Activated naive CD8-positive, alpha-beta T cell treated with anti-CD3 and anti-CD28 coated beads for 36 hours (primary cell): Measurements from ENCODE around the gene RNF223. TPM values are rescaled to one million over a fixed set of nuclear protein-coding genes. Genes with fewer than 3 reads are reported as not detected.

ENCODE experiments used
- DNase-seq: peaks from one replicate; pipeline ENCODE4 v3.0.0; 2021
- H3K27ac Mint-ChIP-seq: one replicate; pipeline ENCODE4 v1.8.0; 2022; ENCODE audit warnings: mild to moderate bottlenecking, moderate library complexity, mixed read lengths
- H3K27me3 Mint-ChIP-seq: one replicate; pipeline ENCODE4 v1.8.0; 2022; ENCODE audit warnings: mild to moderate bottlenecking, mixed read lengths
- H3K36me3 Mint-ChIP-seq: one replicate; pipeline ENCODE4 v1.8.0; 2021; ENCODE audit warnings: mild to moderate bottlenecking, mixed read lengths
- H3K4me1 Mint-ChIP-seq: one replicate; pipeline ENCODE4 v1.8.0; 2021; ENCODE audit warnings: mixed read lengths
- H3K4me3 Mint-ChIP-seq: one replicate; pipeline ENCODE4 v1.8.0; 2022; ENCODE audit warnings: mild to moderate bottlenecking, moderate library complexity, mixed read lengths
- H3K9me3 Mint-ChIP-seq: one replicate; pipeline ENCODE4 v1.8.0; 2022; ENCODE audit warnings: mixed read lengths
- total RNA-seq, 2 experiments: library from RNA; stranded (reverse); gene quantifications; one replicate each; pipeline ENCODE4 v1.2.3, GENCODE V29; 2021

RNF223 gene
- total RNA-seq, 2 experiments from 2014 or later: not detected

GRCh38 chr1:1054099-1054700 lies 19.9 kb downstream of the RNF223 start:
- no peaks in the 10 kb centered on the region for H3K9me3 Mint-ChIP-seq
- no peak for DNase-seq
- no peak overlapping the region for H3K4me3 Mint-ChIP-seq
- peaks cover 10% of the 10 kb centered on the region for H3K4me1 Mint-ChIP-seq
- peaks cover 4% of the 10 kb centered on the region for H3K36me3 Mint-ChIP-seq
- H3K27me3 Mint-ChIP-seq: peaks cover 18% of the 10 kb centered on the region
- no peak overlapping the region for H3K27ac Mint-ChIP-seq

- no peaks in the 10 kb centered on the region for H3K9me3 Mint-ChIP-seq
- no peak overlapping the region for H3K27ac Mint-ChIP-seq
- peaks cover 14% of the 10 kb centered on the region for H3K27me3 Mint-ChIP-seq
- H3K4me3 Mint-ChIP-seq: no peak overlapping the region
- H3K4me1 Mint-ChIP-seq: peaks cover 7% of the 10 kb centered on the region
- H3K36me3 Mint-ChIP-seq: peaks cover 4% of the 10 kb centered on the region
- no peak for DNase-seq
These were observed 20.4 kb downstream of the RNF223 start for GRCh38 chr1:1053682-1054081.

GRCh38 chr1:1053022-1053421 lies 21.1 kb downstream of the RNF223 start:
- Mint-ChIP-seq H3K4me3 (no peak overlapping the region), H3K4me1 (peaks cover 2% of the 10 kb centered on the region), H3K27me3 (peaks cover 8% of the 10 kb centered on the region), H3K36me3 (peaks cover 4% of the 10 kb centered on the region), H3K9me3 (no peaks in the 10 kb centered on the region), H3K27ac (no peak overlapping the region)
- DNase-seq: no peak

- no peaks in the 10 kb centered on the region for H3K27me3 Mint-ChIP-seq
- DNase-seq: no peak
- peaks cover 2% of the 10 kb centered on the region for H3K4me1 Mint-ChIP-seq
- no peak overlapping the region for H3K27ac Mint-ChIP-seq
- H3K36me3 Mint-ChIP-seq: peaks cover 4% of the 10 kb centered on the region
- no peaks in the 10 kb centered on the region for H3K9me3 Mint-ChIP-seq
- no peak overlapping the region for H3K4me3 Mint-ChIP-seq
These were observed 21.9 kb downstream of the RNF223 start for GRCh38 chr1:1052003-1052840.

- H3K27me3 Mint-ChIP-seq: no peaks in the 10 kb centered on the region
- H3K27ac Mint-ChIP-seq: no peak overlapping the region
- peaks cover 2% of the 10 kb centered on the region for H3K4me1 Mint-ChIP-seq
- DNase-seq: no peak
- H3K9me3 Mint-ChIP-seq: no peaks in the 10 kb centered on the region
- H3K4me3 Mint-ChIP-seq: no peak overlapping the region
- H3K36me3 Mint-ChIP-seq: peaks cover 4% of the 10 kb centered on the region
These were observed 22.8 kb downstream of the RNF223 start for GRCh38 chr1:1051127-1051810.

- H3K36me3 Mint-ChIP-seq: peaks cover 4% of the 10 kb centered on the region
- H3K27ac Mint-ChIP-seq: no peak overlapping the region
- H3K4me3 Mint-ChIP-seq: no peak overlapping the region
- no peaks in the 10 kb centered on the region for H3K4me1 Mint-ChIP-seq
- no peaks in the 10 kb centered on the region for H3K9me3 Mint-ChIP-seq
- DNase-seq: no peak
- no peaks in the 10 kb centered on the region for H3K27me3 Mint-ChIP-seq
These were observed 23.5 kb downstream of the RNF223 start for GRCh38 chr1:1050577-1051052.

GRCh38 chr1:1049318-1050165 lies 24.6 kb downstream of the RNF223 start:
- Mint-ChIP-seq H3K4me1 (no peaks in the 10 kb centered on the region), H3K27me3 (no peaks in the 10 kb centered on the region), H3K9me3 (no peaks in the 10 kb centered on the region), H3K4me3 (no peak overlapping the region), H3K27ac (no peak overlapping the region), H3K36me3 (peaks cover 4% of the 10 kb centered on the region)
- no peak for DNase-seq

GRCh38 chr1:1048765-1049164 lies 25.3 kb downstream of the RNF223 start:
- no peaks in the 10 kb centered on the region for H3K27me3 Mint-ChIP-seq
- no peak overlapping the region for H3K4me3 Mint-ChIP-seq
- H3K9me3 Mint-ChIP-seq: no peaks in the 10 kb centered on the region
- H3K4me1 Mint-ChIP-seq: no peaks in the 10 kb centered on the region
- no peak for DNase-seq
- no peak overlapping the region for H3K27ac Mint-ChIP-seq
- H3K36me3 Mint-ChIP-seq: peaks cover 4% of the 10 kb centered on the region

GRCh38 chr1:1047963-1048362 lies 26.1 kb downstream of the RNF223 start:
- H3K9me3 Mint-ChIP-seq: no peaks in the 10 kb centered on the region
- no peak for DNase-seq
- no peak overlapping the region for H3K4me3 Mint-ChIP-seq
- H3K27ac Mint-ChIP-seq: no peak overlapping the region
- H3K4me1 Mint-ChIP-seq: no peaks in the 10 kb centered on the region
- H3K36me3 Mint-ChIP-seq: peaks cover 7% of the 10 kb centered on the region
- H3K27me3 Mint-ChIP-seq: no peaks in the 10 kb centered on the region

GRCh38 chr1:1047407-1047806 lies 26.7 kb downstream of the RNF223 start:
- Mint-ChIP-seq H3K4me3 (no peak overlapping the region), H3K36me3 (peaks cover 7% of the 10 kb centered on the region), H3K9me3 (no peaks in the 10 kb centered on the region), H3K27me3 (no peaks in the 10 kb centered on the region), H3K4me1 (no peaks in the 10 kb centered on the region), H3K27ac (no peak overlapping the region)
- no peak for DNase-seq

- H3K4me1 Mint-ChIP-seq: no peaks in the 10 kb centered on the region
- no peaks in the 10 kb centered on the region for H3K9me3 Mint-ChIP-seq
- H3K4me3 Mint-ChIP-seq: no peak overlapping the region
- no peak for DNase-seq
- no peaks in the 10 kb centered on the region for H3K27me3 Mint-ChIP-seq
- H3K36me3 Mint-ChIP-seq: peaks cover 4% of the 10 kb centered on the region
- H3K27ac Mint-ChIP-seq: no peak overlapping the region
These were observed 27.3 kb downstream of the RNF223 start for GRCh38 chr1:1046767-1047166.

GRCh38 chr1:1046243-1046642 lies 27.9 kb downstream of the RNF223 start:
- H3K9me3 Mint-ChIP-seq: no peaks in the 10 kb centered on the region
- peaks cover 4% of the 10 kb centered on the region for H3K36me3 Mint-ChIP-seq
- H3K4me3 Mint-ChIP-seq: no peak overlapping the region
- H3K4me1 Mint-ChIP-seq: no peaks in the 10 kb centered on the region
- no peak for DNase-seq
- no peaks in the 10 kb centered on the region for H3K27me3 Mint-ChIP-seq
- no peak overlapping the region for H3K27ac Mint-ChIP-seq

- H3K36me3 Mint-ChIP-seq: peaks cover 4% of the 10 kb centered on the region
- H3K4me1 Mint-ChIP-seq: peaks cover under 1% of the 10 kb centered on the region
- H3K4me3 Mint-ChIP-seq: no peak overlapping the region
- H3K27ac Mint-ChIP-seq: no peak overlapping the region
- H3K9me3 Mint-ChIP-seq: no peaks in the 10 kb centered on the region
- no peaks in the 10 kb centered on the region for H3K27me3 Mint-ChIP-seq
- DNase-seq: no peak
These were observed 29.0 kb downstream of the RNF223 start for GRCh38 chr1:1045129-1045528.

- Mint-ChIP-seq H3K4me3 (no peak overlapping the region), H3K9me3 (no peaks in the 10 kb centered on the region)
These were observed 29.5 kb downstream of the RNF223 start for GRCh38 chr1:1044455-1045078.

More at GRCh38 chr1:1044455-1045078, 29.5 kb downstream of the RNF223 start:
- Mint-ChIP-seq H3K27ac (no peak overlapping the region), H3K4me1 (peaks cover 4% of the 10 kb centered on the region), H3K36me3 (peaks cover 4% of the 10 kb centered on the region), H3K27me3 (peaks cover 3% of the 10 kb centered on the region)
- no peak for DNase-seq
